ENCODE results near the gene ATXN2L. TPM values are rescaled to one million over a fixed set of nuclear protein-coding genes. Genes with fewer than 3 reads are reported as not detected.

Gene ATXN2L
- total RNA-seq, 4 donors from 2014 or later, result 43.4 to 73.9 (median 52.6) TPM

DNA sequence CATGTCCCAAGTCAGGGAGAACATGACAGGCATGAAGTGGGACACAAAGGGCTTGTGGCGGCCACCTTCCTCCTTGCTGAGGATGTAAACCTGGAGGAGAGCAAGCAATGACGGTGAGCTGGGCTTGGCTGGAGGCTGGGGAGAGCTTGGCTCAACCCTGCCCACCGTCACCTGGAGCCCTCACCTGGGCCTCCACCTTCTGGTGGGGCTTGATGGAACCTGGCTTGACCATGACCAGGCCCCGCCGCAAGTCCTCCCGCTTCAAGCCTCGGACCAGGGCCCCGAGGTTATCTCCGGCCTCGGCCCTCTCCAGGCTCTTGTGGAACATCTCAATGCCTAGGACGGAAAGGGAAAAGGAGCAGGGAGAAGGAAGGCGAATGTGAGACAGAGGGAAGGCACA is 21.0 kb downstream of the ATXN2L start:
- Histone ChIP-seq H3K4me3 (no peak overlapping the region), H3K9me3 (no peaks in the 10 kb centered on the region), H3K4me1 (peaks cover 20 to 41% (median 36%) of the 10 kb centered on the region in 4 donors), H3K36me3 (peaks cover 26 to 45% (median 38%) of the 10 kb centered on the region in 4 donors), H3K27me3 (no peaks in the 10 kb centered on the region), H3K27ac (replicated peaks in 1 of 4) (no peak overlapping the region)
- intact Hi-C loops (cut with DNase I), result loop anchor here (5.0 kb wide), 1 partner anchor 99 kb away; no protein-coding TSS in a partner anchor
- DNase-seq (ENCODE audit: extremely low spot score), result no peak
- WGBS, result 94% methylated on average over 12 of the region's 12 CpGs
- no peak for TF ChIP-seq POLR2A (IDR thresholded peaks at IDR 0.05; ENCODE audit: low read depth)
- TF ChIP-seq, protein P1, sequence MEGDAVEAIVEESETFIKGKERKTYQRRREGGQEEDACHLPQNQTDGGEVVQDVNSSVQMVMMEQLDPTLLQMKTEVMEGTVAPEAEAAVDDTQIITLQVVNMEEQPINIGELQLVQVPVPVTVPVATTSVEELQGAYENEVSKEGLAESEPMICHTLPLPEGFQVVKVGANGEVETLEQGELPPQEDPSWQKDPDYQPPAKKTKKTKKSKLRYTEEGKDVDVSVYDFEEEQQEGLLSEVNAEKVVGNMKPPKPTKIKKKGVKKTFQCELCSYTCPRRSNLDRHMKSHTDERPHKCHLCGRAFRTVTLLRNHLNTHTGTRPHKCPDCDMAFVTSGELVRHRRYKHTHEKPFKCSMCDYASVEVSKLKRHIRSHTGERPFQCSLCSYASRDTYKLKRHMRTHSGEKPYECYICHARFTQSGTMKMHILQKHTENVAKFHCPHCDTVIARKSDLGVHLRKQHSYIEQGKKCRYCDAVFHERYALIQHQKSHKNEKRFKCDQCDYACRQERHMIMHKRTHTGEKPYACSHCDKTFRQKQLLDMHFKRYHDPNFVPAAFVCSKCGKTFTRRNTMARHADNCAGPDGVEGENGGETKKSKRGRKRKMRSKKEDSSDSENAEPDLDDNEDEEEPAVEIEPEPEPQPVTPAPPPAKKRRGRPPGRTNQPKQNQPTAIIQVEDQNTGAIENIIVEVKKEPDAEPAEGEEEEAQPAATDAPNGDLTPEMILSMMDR (IDR thresholded peaks at IDR 0.05), result no peak
- TF ChIP-seq POLR2AphosphoS5 (IDR thresholded peaks at IDR 0.05), result no peak
- no peak for TF ChIP-seq EP300 (IDR thresholded peaks at IDR 0.05)

DNA sequence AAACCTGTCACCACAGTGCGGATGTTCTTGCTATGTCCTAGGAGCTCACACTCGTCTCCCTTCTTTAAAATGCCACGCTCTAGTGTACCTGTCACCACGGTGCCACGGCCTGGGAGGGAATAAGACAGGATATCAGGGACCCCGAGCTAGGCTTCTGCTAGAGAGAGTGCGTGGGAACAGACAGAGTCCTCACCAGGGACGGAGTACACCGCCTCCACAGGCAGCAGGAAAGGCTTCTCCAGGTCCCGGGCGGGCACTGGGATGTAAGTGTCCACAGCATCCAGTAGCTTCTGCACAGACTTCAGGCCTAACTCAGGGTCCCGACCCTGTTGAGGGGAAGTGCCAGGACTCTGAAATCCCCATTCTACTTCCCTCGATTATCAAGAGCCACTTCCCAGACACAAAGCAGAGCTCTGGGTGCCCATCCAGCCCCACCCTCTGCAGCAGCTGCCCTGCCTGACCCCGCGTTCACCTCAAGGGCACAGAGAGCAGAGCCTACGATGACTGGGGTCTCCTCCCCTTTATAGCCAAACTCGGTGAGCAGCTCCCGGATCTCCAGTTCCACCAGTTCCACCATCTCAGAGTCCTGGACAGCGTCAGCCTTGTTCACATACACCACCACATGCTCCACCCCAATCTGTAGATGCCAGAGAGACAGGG is 21.6 kb downstream of the ATXN2L start:
- 89% methylated on average over 19 of the region's 19 CpGs for WGBS
- Histone ChIP-seq H3K4me3 (no peak overlapping the region), H3K27ac (replicated peaks in 1 of 4) (no peak overlapping the region), H3K36me3 (peaks cover 26 to 45% (median 38%) of the 10 kb centered on the region in 4 donors), H3K27me3 (no peaks in the 10 kb centered on the region), H3K9me3 (no peaks in the 10 kb centered on the region), H3K4me1 (peaks cover 20 to 38% (median 35%) of the 10 kb centered on the region in 4 donors)
- no peak for TF ChIP-seq EP300 (IDR thresholded peaks at IDR 0.05)
- no peak for TF ChIP-seq POLR2A (IDR thresholded peaks at IDR 0.05; ENCODE audit: low read depth)
- TF ChIP-seq, protein P1 (IDR thresholded peaks at IDR 0.05), result no peak
- TF ChIP-seq POLR2AphosphoS5 (IDR thresholded peaks at IDR 0.05), result no peak
- intact Hi-C loops (cut with DNase I), result loop anchor here (5.0 kb wide), 1 partner anchor 98 kb away; no protein-coding TSS in a partner anchor
- no peak for DNase-seq (ENCODE audit: extremely low spot score)

DNA sequence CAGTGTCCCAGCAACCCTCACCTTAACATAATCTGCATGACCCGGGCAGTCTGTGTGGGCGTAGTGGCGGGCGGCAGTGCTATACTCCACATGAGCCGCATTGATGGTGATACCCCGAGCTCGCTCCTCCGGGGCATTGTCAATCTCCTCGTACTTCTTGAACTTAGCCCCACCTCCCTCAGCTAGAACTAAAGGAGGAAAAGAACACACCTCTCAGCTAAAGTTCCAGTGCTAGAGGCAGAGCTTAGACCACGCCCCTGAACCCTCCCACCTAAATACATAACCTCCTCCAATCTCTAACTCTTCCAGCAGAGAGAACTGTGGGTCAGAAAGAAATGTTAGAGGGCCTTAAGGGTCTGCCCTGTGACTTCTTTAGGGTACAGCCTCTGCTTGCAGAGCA is 22.5 kb downstream of the ATXN2L start:
- peaks cover 26 to 45% (median 39%) of the 10 kb centered on the region in 4 donors for H3K36me3 ChIP-seq
- no peak for DNase-seq (ENCODE audit: extremely low spot score)
- H3K4me3 ChIP-seq, result peak overlapping the region; percentile 76 to 97 (median 87)
- no peaks in the 10 kb centered on the region for H3K9me3 ChIP-seq
- no peaks in the 10 kb centered on the region for H3K27me3 ChIP-seq
- 66% methylated on average over 10 of the region's 10 CpGs for WGBS
- intact Hi-C loops (cut with DNase I), result no loop called here
- peak overlapping the region; percentile 84 to 93 (median 92) for H3K27ac ChIP-seq (replicated peaks in 1 of 4)
- TF ChIP-seq POLR2A (IDR thresholded peaks at IDR 0.05; ENCODE audit: low read depth) (no peak), POLR2AphosphoS5 (IDR thresholded peaks at IDR 0.05) (no peak), EP300 (IDR thresholded peaks at IDR 0.05) (no peak)
- TF ChIP-seq, protein P1 (IDR thresholded peaks at IDR 0.05), result no peak
- peaks cover 20 to 35% (median 29%) of the 10 kb centered on the region in 4 donors for H3K4me1 ChIP-seq

DNA sequence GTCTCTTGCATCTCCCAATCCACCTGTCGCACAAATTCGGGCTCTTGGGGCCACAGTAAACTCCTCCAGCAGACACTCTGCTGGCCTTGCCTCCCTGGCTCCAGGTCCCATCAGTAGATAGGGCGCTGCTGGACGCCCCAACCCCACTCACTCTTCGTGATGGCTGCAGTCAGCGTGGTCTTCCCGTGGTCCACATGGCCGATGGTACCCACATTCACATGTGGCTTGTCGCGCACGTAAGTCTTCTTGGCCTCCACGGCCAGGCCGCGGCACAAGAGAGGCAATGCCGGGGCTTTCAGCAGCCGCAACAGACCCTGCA is 22.9 kb downstream of the ATXN2L start:
- intact Hi-C loops (cut with DNase I), result no loop called here
- Histone ChIP-seq H3K9me3 (no peaks in the 10 kb centered on the region), H3K4me1 (peaks cover 20 to 35% (median 29%) of the 10 kb centered on the region in 4 donors), H3K27ac (replicated peaks in 1 of 4) (peak overlapping the region; percentile 84 to 93 (median 92)), H3K27me3 (no peaks in the 10 kb centered on the region), H3K36me3 (peaks cover 26 to 44% (median 39%) of the 10 kb centered on the region in 4 donors), H3K4me3 (peak overlapping the region; percentile 76 to 97 (median 87))
- DNase-seq (ENCODE audit: extremely low spot score), result no peak
- TF ChIP-seq POLR2A (IDR thresholded peaks at IDR 0.05; ENCODE audit: low read depth) (no peak), EP300 (IDR thresholded peaks at IDR 0.05) (no peak), POLR2AphosphoS5 (IDR thresholded peaks at IDR 0.05) (no peak)
- TF ChIP-seq, protein P1 (IDR thresholded peaks at IDR 0.05), result no peak
- 13% methylated on average over 2 of the region's 16 CpGs for WGBS

Measured in esophagus muscularis mucosa (tissue), 4 donors.